Breast epithelium (tissue), 4 donors: ENCODE data around the gene HIVEP3. TPM values are rescaled to one million over a fixed set of nuclear protein-coding genes. Genes with fewer than 3 reads are reported as not detected.

Experiments
- DNase-seq, 2 donors: peaks; one replicate each; pipeline ENCODE4 v3.0.0-alpha.2; 2019; ENCODE audit warnings: low spot score in 2 of 2
- H3K27ac ChIP-seq, 2 donors: fragments of 200-600 bp; sonication (generic) in 1 of 2; one replicate each; pipeline ENCODE4 v1.5.1; 2016 to 2019; ENCODE audit warnings: mild to moderate bottlenecking in 1 of 2
- H3K27me3 ChIP-seq, 2 donors: fragments of 200-600 bp; sonication (generic) in 1 of 2; one replicate each; pipeline versions ENCODE4 v1.5.1 to v1.6.0; 2017 to 2019; ENCODE audit warnings: control low read depth in 1 of 2, mild to moderate bottlenecking in 1 of 2
- H3K36me3 ChIP-seq: fragments of 200-600 bp; one replicate; pipeline ENCODE4 v1.5.1; 2019
- H3K4me1 ChIP-seq, 2 donors: fragments of 200-600 bp; sonication (generic); one replicate each; pipeline ENCODE4 v1.5.1; 2016 to 2019; ENCODE audit warnings: control low read depth in 1 of 2
- H3K4me3 ChIP-seq, 3 donors: fragments of 200-600 bp; sonication (generic); 1 replicate in 2 of 3; 2 replicates in 1 of 3; pipeline ENCODE4 v1.5.1; 2016 to 2019; ENCODE audit warnings: mild to moderate bottlenecking in 3 of 3, moderate library complexity in 2 of 3
- H3K9me3 ChIP-seq, 2 donors: fragments of 200-600 bp; sonication (generic) in 1 of 2; one replicate each; pipeline ENCODE4 v1.5.1; 2016 to 2019; ENCODE audit warnings: control low read depth in 1 of 2
- POLR2A ChIP-seq: fragments of 450-650 bp; IDR thresholded peaks from one replicate; pipeline ENCODE4 v1.6.1; 2016; ENCODE audit warnings: antibody characterized with exemption, mild to moderate bottlenecking, moderate library complexity
- POLR2AphosphoS5 ChIP-seq, 3 donors: sonication (generic); formaldehyde crosslinking; IDR thresholded peaks; one replicate each; pipeline ENCODE4 v1.6.1; 2017; ENCODE audit warnings: antibody characterized with exemption in 3 of 3
- intact Hi-C: fragments of 100-400 bp; cut with DNase I; formaldehyde crosslinking; loops from one replicate; pipeline ENCODE4 v1.15.1; 2023; ENCODE audit warnings: low total_unique reads
- total RNA-seq, 3 donors: library from RNA; depleted of rRNA; stranded (reverse); fragments of >200 nt; gene quantifications; one replicate each; pipeline ENCODE4 v1.1.0, GENCODE V29; 2016
- TF ChIP-seq, protein P1 (sequence below), 3 donors: fragments of 450-650 bp; IDR thresholded peaks; one replicate each; pipeline ENCODE4 v1.5.1; 2016 to 2017; ENCODE audit warnings: antibody characterized with exemption in 3 of 3, mild to moderate bottlenecking in 3 of 3, moderate library complexity in 3 of 3

The HIVEP3 gene
- total RNA-seq, 3 donors from 2014 or later, result 3.5 to 13.5 (median 9.2) TPM

DNA sequence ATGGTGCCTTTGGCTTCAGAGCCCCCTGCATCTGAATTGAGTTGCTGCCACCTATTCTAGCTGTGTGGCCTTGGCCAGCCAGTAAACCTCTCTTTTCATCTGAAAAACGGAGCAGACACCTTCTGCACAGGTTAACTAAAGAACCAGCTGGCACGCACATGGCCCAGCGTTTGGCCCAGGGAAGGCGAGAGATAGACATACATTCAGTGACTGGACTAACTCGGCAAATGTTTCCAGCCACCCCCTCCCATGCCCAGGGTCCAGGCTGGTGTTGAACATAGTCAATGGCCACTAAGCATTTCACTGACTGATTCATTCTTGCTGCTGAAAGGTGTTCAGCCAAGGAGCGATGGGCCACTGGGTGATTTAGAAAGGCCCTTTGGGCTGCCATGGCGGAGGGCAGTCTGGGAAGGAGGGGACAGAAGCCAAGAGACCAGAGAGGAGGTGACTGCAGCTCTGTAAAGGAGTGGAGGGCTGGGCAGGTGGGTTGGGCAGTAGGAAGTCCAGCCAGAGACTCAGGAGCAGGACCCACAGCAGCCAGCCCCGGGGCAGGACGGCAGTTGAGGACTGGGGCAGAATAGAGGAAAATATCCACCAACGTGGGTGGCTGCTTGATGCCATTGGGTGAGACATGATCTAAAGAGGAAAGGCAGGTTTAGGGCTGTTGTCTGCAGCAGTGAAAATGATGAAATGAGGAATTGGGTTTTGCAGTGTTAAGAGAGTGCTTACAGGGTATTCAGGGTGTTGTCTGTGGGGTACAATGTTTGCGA is 184.3 kb downstream of the HIVEP3 start:
- no peaks in the 10 kb centered on the region for H3K27me3 ChIP-seq
- no peaks in the 10 kb centered on the region for H3K9me3 ChIP-seq
- peaks cover 0 to 4% of the 10 kb centered on the region in 2 donors for H3K4me1 ChIP-seq
- no peak for DNase-seq
- H3K27ac ChIP-seq, result no peak overlapping the region
- intact Hi-C loops, result no loop called here
- H3K36me3 ChIP-seq, result no peaks in the 10 kb centered on the region
- no peak overlapping the region for H3K4me3 ChIP-seq
- TF ChIP-seq POLR2A, result no peak
- TF ChIP-seq POLR2AphosphoS5 (IDR thresholded peaks at IDR 0.05), result no peak
- TF ChIP-seq, protein P1, sequence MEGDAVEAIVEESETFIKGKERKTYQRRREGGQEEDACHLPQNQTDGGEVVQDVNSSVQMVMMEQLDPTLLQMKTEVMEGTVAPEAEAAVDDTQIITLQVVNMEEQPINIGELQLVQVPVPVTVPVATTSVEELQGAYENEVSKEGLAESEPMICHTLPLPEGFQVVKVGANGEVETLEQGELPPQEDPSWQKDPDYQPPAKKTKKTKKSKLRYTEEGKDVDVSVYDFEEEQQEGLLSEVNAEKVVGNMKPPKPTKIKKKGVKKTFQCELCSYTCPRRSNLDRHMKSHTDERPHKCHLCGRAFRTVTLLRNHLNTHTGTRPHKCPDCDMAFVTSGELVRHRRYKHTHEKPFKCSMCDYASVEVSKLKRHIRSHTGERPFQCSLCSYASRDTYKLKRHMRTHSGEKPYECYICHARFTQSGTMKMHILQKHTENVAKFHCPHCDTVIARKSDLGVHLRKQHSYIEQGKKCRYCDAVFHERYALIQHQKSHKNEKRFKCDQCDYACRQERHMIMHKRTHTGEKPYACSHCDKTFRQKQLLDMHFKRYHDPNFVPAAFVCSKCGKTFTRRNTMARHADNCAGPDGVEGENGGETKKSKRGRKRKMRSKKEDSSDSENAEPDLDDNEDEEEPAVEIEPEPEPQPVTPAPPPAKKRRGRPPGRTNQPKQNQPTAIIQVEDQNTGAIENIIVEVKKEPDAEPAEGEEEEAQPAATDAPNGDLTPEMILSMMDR (IDR thresholded peaks at IDR 0.05), result no peak

DNA sequence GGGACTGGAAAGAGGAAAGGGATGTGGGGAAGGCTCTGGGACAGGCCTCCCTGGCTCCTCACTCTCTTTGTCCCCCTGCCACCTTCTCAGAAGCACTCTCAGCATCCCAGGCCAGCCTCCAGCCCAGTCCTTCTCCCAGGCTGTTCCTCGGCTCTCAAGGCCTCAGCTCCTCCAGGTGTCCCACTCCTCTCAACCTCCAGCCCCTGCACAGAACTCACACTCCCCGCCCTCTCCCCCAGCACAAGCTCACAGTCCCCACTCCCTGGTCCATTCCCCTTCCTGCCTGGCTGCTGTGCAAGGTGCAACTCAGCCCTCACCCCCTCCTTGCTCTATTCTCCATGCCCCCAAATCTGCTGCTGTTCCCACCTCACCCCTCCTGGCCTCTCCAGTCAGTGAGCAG is 185.0 kb downstream of the HIVEP3 start:
- TF ChIP-seq POLR2A, result no peak
- TF ChIP-seq, protein P1 (IDR thresholded peaks at IDR 0.05), result no peak
- TF ChIP-seq POLR2AphosphoS5 (IDR thresholded peaks at IDR 0.05), result no peak
- Histone ChIP-seq H3K27ac (no peak overlapping the region), H3K4me3 (no peak overlapping the region), H3K9me3 (no peaks in the 10 kb centered on the region), H3K36me3 (no peaks in the 10 kb centered on the region), H3K27me3 (no peaks in the 10 kb centered on the region), H3K4me1 (peaks cover 0 to 2% of the 10 kb centered on the region in 2 donors)
- intact Hi-C loops, result no loop called here
- no peak for DNase-seq

DNA sequence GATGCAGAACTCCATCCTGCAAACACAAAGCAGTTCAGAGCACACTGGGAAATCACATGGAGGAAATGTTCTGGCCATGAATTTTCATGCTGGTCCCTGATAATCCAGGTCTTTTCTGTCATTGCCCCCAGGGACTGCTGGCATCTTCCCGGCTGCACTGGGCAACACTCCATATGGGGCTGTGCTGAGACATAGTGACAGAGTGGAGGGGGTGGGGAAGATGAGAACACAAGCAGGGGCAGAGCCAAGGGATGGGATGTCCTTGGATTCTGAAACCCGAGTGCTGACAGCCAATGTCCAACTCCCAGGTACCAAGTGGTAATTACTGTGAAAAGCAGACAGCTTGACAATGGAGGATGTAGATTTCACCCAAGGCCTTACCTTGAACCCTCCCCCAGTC is 185.7 kb downstream of the HIVEP3 start:
- H3K27me3 ChIP-seq, result no peaks in the 10 kb centered on the region
- intact Hi-C loops, result no loop called here
- H3K36me3 ChIP-seq, result no peaks in the 10 kb centered on the region
- H3K4me3 ChIP-seq, result no peak overlapping the region
- H3K9me3 ChIP-seq, result no peaks in the 10 kb centered on the region
- no peak for DNase-seq
- TF ChIP-seq POLR2AphosphoS5 (IDR thresholded peaks at IDR 0.05), result no peak
- TF ChIP-seq, protein P1 (IDR thresholded peaks at IDR 0.05), result no peak
- no peak overlapping the region for H3K27ac ChIP-seq
- no peaks in the 10 kb centered on the region for H3K4me1 ChIP-seq

DNA sequence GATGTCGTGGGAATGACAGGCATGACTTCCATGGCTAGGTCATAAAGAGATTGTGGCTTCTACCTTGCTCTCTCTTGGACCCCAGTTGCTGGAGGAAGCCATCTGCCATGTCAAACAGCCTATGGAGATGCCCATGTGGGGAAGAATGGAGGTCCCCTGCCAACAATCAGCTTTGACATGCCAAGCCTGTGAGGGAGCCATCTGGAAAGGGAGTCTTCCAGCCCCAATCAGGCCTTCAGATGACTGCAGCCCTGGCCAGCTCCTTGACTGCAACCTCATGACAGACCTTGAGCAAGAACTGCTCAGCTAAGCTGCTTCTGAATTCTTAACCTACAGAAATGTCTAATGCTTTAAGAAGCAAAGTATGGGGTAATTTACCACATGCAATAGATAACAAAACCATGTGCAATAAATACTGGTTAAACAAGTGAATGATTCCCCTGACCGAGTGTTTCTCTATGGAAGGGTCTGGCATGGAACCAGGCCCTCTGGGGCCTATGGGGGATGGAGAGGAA is 187.1 kb downstream of the HIVEP3 start:
- H3K27ac ChIP-seq, result no peak overlapping the region
- H3K27me3 ChIP-seq, result no peaks in the 10 kb centered on the region
- no peaks in the 10 kb centered on the region for H3K9me3 ChIP-seq
- H3K4me1 ChIP-seq, result no peaks in the 10 kb centered on the region
- DNase-seq, result no peak
- no peaks in the 10 kb centered on the region for H3K36me3 ChIP-seq
- intact Hi-C loops, result no loop called here
- TF ChIP-seq POLR2AphosphoS5 (IDR thresholded peaks at IDR 0.05) (no peak), POLR2A (no peak)
- TF ChIP-seq, protein P1 (IDR thresholded peaks at IDR 0.05), result no peak
- H3K4me3 ChIP-seq, result no peak overlapping the region

DNA sequence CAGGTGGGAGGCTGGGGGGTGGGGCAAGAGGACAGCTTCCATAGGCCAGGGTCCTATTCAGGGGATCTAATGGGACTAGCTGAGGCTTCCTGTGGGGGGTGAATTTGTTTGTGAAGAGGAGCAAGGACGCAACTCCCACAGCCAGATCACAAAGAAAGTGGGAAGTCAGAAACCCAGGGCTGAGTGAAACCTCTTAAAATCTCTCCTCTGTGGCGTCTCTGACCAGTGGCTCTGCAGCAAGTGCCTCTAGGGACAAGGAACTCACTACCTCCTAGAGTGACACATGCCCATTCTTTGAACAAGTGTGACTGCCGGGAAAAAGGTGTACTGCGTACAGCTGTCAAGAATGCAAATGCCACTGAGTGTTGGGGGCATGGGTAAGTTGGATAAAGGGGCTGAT is 187.9 kb downstream of the HIVEP3 start:
- Histone ChIP-seq H3K36me3 (no peaks in the 10 kb centered on the region), H3K9me3 (no peaks in the 10 kb centered on the region), H3K27ac (no peak overlapping the region), H3K4me3 (no peak overlapping the region), H3K4me1 (no peaks in the 10 kb centered on the region), H3K27me3 (no peaks in the 10 kb centered on the region)
- DNase-seq, result no peak
- TF ChIP-seq, protein P1 (IDR thresholded peaks at IDR 0.05), result no peak
- TF ChIP-seq POLR2A, result no peak
- TF ChIP-seq POLR2AphosphoS5 (IDR thresholded peaks at IDR 0.05), result no peak
- intact Hi-C loops, result no loop called here
